ENCODE data around the gene TTLL6.

TTLL6 gene

GRCh38 chr17:48773245-48773644 is 43.8 kb downstream of the TTLL6 start:
- no peak overlapping the region for H3K9ac ChIP-seq (ENCODE audit: low read length)
- no peak overlapping the region for H3K4me3 ChIP-seq (ENCODE audit: insufficient read depth, low read length, poor library complexity, severe bottlenecking)
- H3K27me3 ChIP-seq (ENCODE audit: low read length): no peaks in the 10 kb centered on the region
- no peak for TF ChIP-seq EZH2phosphoT487 (conservative IDR thresholded peaks at IDR 0.05; ENCODE audit: low read length)
- TF ChIP-seq CTCF (IDR thresholded peaks at IDR 0.05; ENCODE audit: insufficient read depth, low read length, poor library complexity, severe bottlenecking): no peak
- no peaks in the 10 kb centered on the region for H3K36me3 ChIP-seq (ENCODE audit: low read length)
- H2AFZ ChIP-seq (ENCODE audit: low read depth, low read length, severe bottlenecking): no peak overlapping the region
- H3K9me3 ChIP-seq (ENCODE audit: insufficient read depth, low read length): no peaks in the 10 kb centered on the region
- H3F3A ChIP-seq (ENCODE audit: insufficient read depth): no peaks in the 10 kb centered on the region
- no peaks in the 10 kb centered on the region for H3K79me2 ChIP-seq (ENCODE audit: insufficient read depth, low read length)
- no peak overlapping the region for H3K27ac ChIP-seq (ENCODE audit: low read depth, low read length)
- no peaks in the 10 kb centered on the region for H3K9me2 ChIP-seq (replicated peaks; ENCODE audit: insufficient read depth, low read length)
- no peak overlapping the region for H3K4me2 ChIP-seq (ENCODE audit: low read depth, low read length, poor library complexity, severe bottlenecking)
- H4K20me1 ChIP-seq (ENCODE audit: low read depth, low read length): no peaks in the 10 kb centered on the region

GRCh38 chr17:48770954-48771353 is 46.1 kb downstream of the TTLL6 start:
- no peaks in the 10 kb centered on the region for H3K79me2 ChIP-seq (ENCODE audit: insufficient read depth, low read length)
- H4K20me1 ChIP-seq (ENCODE audit: low read depth, low read length): no peaks in the 10 kb centered on the region
- no peak overlapping the region for H3K4me3 ChIP-seq (ENCODE audit: insufficient read depth, low read length, poor library complexity, severe bottlenecking)
- H3K27ac ChIP-seq (ENCODE audit: low read depth, low read length): no peak overlapping the region
- no peaks in the 10 kb centered on the region for H3K36me3 ChIP-seq (ENCODE audit: low read length)
- H3K9me3 ChIP-seq (ENCODE audit: insufficient read depth, low read length): no peaks in the 10 kb centered on the region
- no peaks in the 10 kb centered on the region for H3F3A ChIP-seq (ENCODE audit: insufficient read depth)
- H3K4me2 ChIP-seq (ENCODE audit: low read depth, low read length, poor library complexity, severe bottlenecking): no peak overlapping the region
- H3K9me2 ChIP-seq (replicated peaks; ENCODE audit: insufficient read depth, low read length): no peaks in the 10 kb centered on the region
- no peak overlapping the region for H2AFZ ChIP-seq (ENCODE audit: low read depth, low read length, severe bottlenecking)
- no peak for TF ChIP-seq EZH2phosphoT487 (conservative IDR thresholded peaks at IDR 0.05; ENCODE audit: low read length)
- TF ChIP-seq CTCF (IDR thresholded peaks at IDR 0.05; ENCODE audit: insufficient read depth, low read length, poor library complexity, severe bottlenecking): no peak
- no peak overlapping the region for H3K9ac ChIP-seq (ENCODE audit: low read length)
- no peaks in the 10 kb centered on the region for H3K27me3 ChIP-seq (ENCODE audit: low read length)

DNA sequence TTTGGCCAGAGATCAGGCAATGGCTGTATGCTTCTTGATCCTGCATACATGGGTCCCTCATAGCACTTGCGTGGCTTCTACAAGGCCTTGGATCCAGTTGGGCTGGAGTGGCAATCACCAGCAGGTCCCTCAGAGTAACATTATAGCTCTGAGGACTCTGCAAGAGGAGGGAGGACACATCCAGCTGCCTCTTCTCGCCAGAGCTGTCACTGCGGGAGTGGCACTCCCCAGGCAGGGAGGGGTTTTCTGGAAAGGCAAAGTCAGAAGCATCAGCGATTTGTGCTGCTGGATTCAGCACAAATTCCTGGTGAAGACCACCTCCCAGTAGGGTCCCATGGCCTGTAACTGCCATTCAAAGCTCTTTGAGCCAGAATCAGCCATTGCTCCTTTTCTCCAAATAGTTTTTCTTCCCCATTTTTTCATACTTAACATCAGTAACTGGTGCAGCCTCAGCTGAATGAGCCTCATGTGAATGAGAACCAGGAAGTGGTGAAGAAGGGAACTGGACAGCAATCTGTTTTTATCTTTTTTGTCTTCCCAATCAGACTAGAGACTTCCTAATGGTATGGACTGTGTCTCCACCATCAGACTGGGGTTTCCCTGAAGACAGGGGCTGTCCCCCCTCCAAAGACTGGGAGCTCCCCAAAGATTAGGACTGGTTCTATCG is 47.9 kb downstream of the TTLL6 start:
- Histone ChIP-seq H3K9me3 (ENCODE audit: insufficient read depth, low read length) (no peaks in the 10 kb centered on the region), H3K27me3 (ENCODE audit: low read length) (no peaks in the 10 kb centered on the region), H3K9ac (ENCODE audit: low read length) (no peak overlapping the region), H3K9me2 (replicated peaks; ENCODE audit: insufficient read depth, low read length) (no peaks in the 10 kb centered on the region), H3K27ac (ENCODE audit: low read depth, low read length) (no peak overlapping the region), H3K36me3 (ENCODE audit: low read length) (no peaks in the 10 kb centered on the region), H3K4me3 (ENCODE audit: insufficient read depth, low read length, poor library complexity, severe bottlenecking) (no peak overlapping the region), H3K79me2 (ENCODE audit: insufficient read depth, low read length) (no peaks in the 10 kb centered on the region), H2AFZ (ENCODE audit: low read depth, low read length, severe bottlenecking) (no peak overlapping the region), H3K4me2 (ENCODE audit: low read depth, low read length, poor library complexity, severe bottlenecking) (no peak overlapping the region), H4K20me1 (ENCODE audit: low read depth, low read length) (no peaks in the 10 kb centered on the region), H3F3A (ENCODE audit: insufficient read depth) (no peaks in the 10 kb centered on the region)
- TF ChIP-seq CTCF (IDR thresholded peaks at IDR 0.05; ENCODE audit: insufficient read depth, low read length, poor library complexity, severe bottlenecking) (no peak), EZH2phosphoT487 (conservative IDR thresholded peaks at IDR 0.05; ENCODE audit: low read length) (no peak)
